Measurements from ENCODE around the gene BUB1B. TPM values are rescaled to one million over a fixed set of nuclear protein-coding genes. Genes with fewer than 3 reads are reported as not detected.

BUB1B gene, protein sequence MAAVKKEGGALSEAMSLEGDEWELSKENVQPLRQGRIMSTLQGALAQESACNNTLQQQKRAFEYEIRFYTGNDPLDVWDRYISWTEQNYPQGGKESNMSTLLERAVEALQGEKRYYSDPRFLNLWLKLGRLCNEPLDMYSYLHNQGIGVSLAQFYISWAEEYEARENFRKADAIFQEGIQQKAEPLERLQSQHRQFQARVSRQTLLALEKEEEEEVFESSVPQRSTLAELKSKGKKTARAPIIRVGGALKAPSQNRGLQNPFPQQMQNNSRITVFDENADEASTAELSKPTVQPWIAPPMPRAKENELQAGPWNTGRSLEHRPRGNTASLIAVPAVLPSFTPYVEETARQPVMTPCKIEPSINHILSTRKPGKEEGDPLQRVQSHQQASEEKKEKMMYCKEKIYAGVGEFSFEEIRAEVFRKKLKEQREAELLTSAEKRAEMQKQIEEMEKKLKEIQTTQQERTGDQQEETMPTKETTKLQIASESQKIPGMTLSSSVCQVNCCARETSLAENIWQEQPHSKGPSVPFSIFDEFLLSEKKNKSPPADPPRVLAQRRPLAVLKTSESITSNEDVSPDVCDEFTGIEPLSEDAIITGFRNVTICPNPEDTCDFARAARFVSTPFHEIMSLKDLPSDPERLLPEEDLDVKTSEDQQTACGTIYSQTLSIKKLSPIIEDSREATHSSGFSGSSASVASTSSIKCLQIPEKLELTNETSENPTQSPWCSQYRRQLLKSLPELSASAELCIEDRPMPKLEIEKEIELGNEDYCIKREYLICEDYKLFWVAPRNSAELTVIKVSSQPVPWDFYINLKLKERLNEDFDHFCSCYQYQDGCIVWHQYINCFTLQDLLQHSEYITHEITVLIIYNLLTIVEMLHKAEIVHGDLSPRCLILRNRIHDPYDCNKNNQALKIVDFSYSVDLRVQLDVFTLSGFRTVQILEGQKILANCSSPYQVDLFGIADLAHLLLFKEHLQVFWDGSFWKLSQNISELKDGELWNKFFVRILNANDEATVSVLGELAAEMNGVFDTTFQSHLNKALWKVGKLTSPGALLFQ
- 1.5 and 3.0 TPM in 2 replicates for total RNA-seq

DNA sequence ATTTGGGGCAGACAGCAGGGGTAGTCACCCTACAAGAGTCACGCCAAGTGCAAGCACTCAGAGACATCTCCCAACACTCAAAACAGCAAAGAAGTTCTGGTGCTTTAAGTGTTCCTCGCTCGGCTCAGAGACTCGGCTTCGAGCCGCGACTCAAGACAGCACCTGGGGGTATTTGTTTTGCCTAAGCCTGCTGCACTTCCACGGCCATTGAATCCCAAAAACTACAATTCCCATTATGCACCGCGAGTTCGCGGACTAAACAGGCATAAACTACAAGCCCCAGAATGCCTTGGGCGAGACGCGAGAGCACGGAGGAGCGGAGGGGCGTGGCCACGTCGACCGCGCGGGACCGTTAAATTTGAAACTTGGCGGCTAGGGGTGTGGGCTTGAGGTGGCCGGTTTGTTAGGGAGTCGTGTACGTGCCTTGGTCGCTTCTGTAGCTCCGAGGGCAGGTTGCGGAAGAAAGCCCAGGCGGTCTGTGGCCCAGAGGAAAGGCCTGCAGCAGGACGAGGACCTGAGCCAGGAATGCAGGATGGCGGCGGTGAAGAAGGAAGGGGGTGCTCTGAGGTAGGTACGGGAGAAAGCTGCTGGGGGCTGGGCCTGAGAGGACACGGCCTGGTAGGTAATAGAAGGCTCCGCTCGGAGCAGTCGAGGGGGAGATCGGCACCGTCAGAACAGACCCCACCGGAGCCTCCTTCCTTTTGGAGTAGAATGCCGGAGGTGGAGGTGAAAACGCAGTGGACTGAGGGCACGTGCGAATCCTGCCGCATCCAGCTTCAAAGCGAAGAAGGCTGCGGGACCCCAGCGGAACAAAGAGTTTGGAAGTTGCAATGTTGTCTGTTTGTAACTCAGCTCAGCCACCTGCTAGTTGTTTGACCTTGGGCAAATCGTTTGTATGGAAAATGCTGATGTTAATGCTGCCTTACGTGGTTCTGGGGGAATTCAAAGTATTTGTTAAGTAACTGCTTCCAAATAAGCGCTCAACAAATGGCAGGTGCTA lies at the start of gene BUB1B:
BUB1B (plus strand) TSS at position 381 of the 1,000 bp plus-strand sequence; CDS start at position 533, 152 bp downstream.

DNA sequence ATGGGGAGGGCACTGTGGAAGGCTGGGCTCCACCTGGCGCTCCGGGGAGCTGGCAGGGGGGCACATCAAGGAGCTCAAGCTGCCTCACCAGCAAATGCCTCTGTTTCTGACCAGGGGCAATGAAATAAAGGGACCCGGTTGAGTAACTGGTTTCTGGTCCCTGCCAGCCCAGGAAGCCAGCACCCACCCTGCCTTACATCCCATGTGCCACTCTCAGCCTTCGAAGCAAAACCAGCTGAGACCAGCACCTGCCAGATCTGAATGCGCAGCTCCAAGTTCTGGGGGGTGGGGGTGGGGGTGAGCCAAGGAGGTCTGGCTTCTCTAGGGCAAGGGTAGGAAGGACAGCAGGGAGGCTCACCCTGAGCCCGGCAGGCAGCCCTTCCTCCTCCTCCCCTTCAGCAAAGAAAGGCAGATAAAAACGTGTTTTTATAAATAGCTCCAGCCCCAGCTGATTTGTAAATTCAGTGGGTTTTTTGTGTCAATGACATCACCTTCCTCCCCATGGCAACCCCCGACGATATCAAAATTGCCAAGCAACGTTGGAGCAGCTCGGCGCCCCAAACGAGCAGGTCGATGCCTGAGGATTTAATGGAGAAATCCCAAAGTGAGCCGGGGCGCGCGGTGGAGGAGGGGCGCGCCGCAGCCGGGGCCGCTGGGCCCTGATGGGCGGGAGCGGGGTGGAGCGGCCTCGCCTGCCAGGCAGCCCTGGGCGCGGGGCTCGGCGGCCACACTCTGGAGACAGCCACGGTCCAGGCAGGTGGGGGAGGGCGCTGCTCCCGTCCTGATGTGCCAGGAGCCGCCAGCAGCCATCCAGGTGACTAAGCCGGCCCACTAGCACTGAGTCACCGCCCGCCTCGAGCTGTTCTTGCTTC lies 77.9 kb downstream of the BUB1B start, which contains the start of gene PAK6:
PAK6 (plus strand) TSS at position 532 of the 872 bp plus-strand sequence. CDS start 25,723 bp downstream, outside the sequence.

Other genes with a start within 250 kb of the BUB1B start
- 37.4 and 58.8 TPM in 2 replicates for gene GPR176, start 240.8 kb upstream of the BUB1B start, total RNA-seq
- 36.4 and 44.3 TPM in 2 replicates for gene EIF2AK4, start 227.0 kb upstream of the BUB1B start, total RNA-seq
- gene SRP14, start 121.9 kb upstream of the BUB1B start, total RNA-seq = 216 and 259 TPM in 2 replicates
- gene BMF, start 52.2 kb upstream of the BUB1B start, total RNA-seq = 3.8 and 21.8 TPM in 2 replicates
- gene PAK6, start 78.0 kb downstream of the BUB1B start, total RNA-seq = under 0.01 and 0.16 TPM in 2 replicates
- not detected in 2 replicates for gene ANKRD63, start 122.0 kb downstream of the BUB1B start, total RNA-seq
- gene PLCB2, start 146.9 kb downstream of the BUB1B start, total RNA-seq = under 0.01 and 0.16 TPM in 2 replicates
- gene INAFM2, start 162.6 kb downstream of the BUB1B start, total RNA-seq = 2.2 and 5.5 TPM in 2 replicates
- 6.0 and 18.8 TPM in 2 replicates for gene CCDC9B, start 179.9 kb downstream of the BUB1B start, total RNA-seq
- gene PHGR1, start 190.0 kb downstream of the BUB1B start, total RNA-seq = not detected in 2 replicates
- under 0.01 and 0.16 TPM in 2 replicates for gene DISP2, start 197.2 kb downstream of the BUB1B start, total RNA-seq
- gene KNSTRN, start 221.7 kb downstream of the BUB1B start, total RNA-seq = 12.9 and 15.0 TPM in 2 replicates
- gene IVD, start 244.7 kb downstream of the BUB1B start, total RNA-seq = 30.3 and 38.5 TPM in 2 replicates

Data from bronchial smooth muscle cell (primary cell).